SK-N-SH (cell line): ENCODE results near the gene EDN1. TPM values are rescaled to one million over a fixed set of nuclear protein-coding genes. Genes with fewer than 3 reads are reported as not detected.

Source experiments
- CTCF ChIA-PET: fragments of 300-600, 350-600 bp; formaldehyde crosslinking; extraction: SDS; loops from one replicate; lab custom pipeline; 2021; lab: Yijun Ruan, JAX
- POLR2A ChIA-PET: fragments of 350-600 bp; sonication (Branson Sonifier 250); formaldehyde crosslinking; extraction: SDS; loops from one replicate; lab custom pipeline; 2020; ENCODE audit warnings: antibody characterized with exemption, inconsistent platforms; lab: Yijun Ruan, JAX
- DNase-seq: peaks from one replicate; pipeline ENCODE4 v3.0.0; 2012
- H2AFZ ChIP-seq: fragments of 200-600 bp; sonication (generic); 2 replicates; pipeline ENCODE4 v1.8.1; 2016; ENCODE audit warnings: antibody characterized with exemption, mild to moderate bottlenecking, low read depth
- H3F3A ChIP-seq: fragments of 200-600 bp; sonication (generic); replicated peaks from 2 replicates; pipeline ENCODE3; 2016; ENCODE audit warnings: antibody characterized with exemption, mild to moderate bottlenecking; ENCODE audit not compliant: insufficient read depth
- H3K27ac ChIP-seq, 2 experiments: fragments of 200-500 bp in 1 of 2; fragments of 200-600 bp in 1 of 2; sonication (Bioruptor generic) in 1 of 2; sonication (generic), shearing (Covaris generic) in 1 of 2; 2 replicates each; pipeline versions ENCODE4 v1.5.1 to v1.6.1; 2014 to 2016; ENCODE audit warnings: low read depth in 2 of 2, inconsistent platforms in 1 of 2, low read length in 1 of 2, mild to moderate bottlenecking in 1 of 2, mixed read lengths in 1 of 2
- H3K27me3 ChIP-seq: fragments of 200-600 bp; sonication (generic), shearing (Covaris generic); 2 replicates; pipeline ENCODE4 v1.6.1; 2016; ENCODE audit warnings: mixed run types; ENCODE audit not compliant: insufficient read depth
- H3K36me3 ChIP-seq, 2 experiments: fragments of 200-500 bp in 1 of 2; fragments of 200-600 bp in 1 of 2; sonication (Bioruptor generic) in 1 of 2; sonication (generic) in 1 of 2; replicated peaks in 1 of 2; 2 replicates each; pipeline versions ENCODE3 to v1.5.1; 2014 to 2016; ENCODE audit warnings: low read length in 1 of 2, mild to moderate bottlenecking in 1 of 2; ENCODE audit not compliant: insufficient read depth in 2 of 2, control insufficient read depth in 1 of 2
- H3K4me1 ChIP-seq, 2 experiments: fragments of 200-500 bp in 1 of 2; fragments of 200-600 bp in 1 of 2; sonication (Bioruptor generic) in 1 of 2; sonication (generic), shearing (Covaris generic) in 1 of 2; 2 replicates each; pipeline versions ENCODE4 v1.5.1 to v1.6.1; 2014 to 2016; ENCODE audit warnings: low read depth in 1 of 2, low read length in 1 of 2, mixed run types in 1 of 2; ENCODE audit not compliant: insufficient read depth in 2 of 2, control insufficient read depth in 1 of 2
- H3K4me2 ChIP-seq: fragments of 200-600 bp; sonication (generic), shearing (Covaris generic); 2 replicates; pipeline ENCODE4 v1.6.1; 2017; ENCODE audit warnings: mixed run types
- H3K4me3 ChIP-seq, 2 experiments: fragments of 200-500 bp in 1 of 2; fragments of 200-600 bp in 1 of 2; sonication (Bioruptor generic) in 1 of 2; sonication (generic), shearing (Covaris generic) in 1 of 2; 2 replicates each; pipeline versions ENCODE4 v1.5.1 to v1.8.1; 2014 to 2016; ENCODE audit warnings: low read depth in 2 of 2, inconsistent platforms in 1 of 2, low read length in 1 of 2, mild to moderate bottlenecking in 1 of 2, mixed read lengths in 1 of 2, moderate library complexity in 1 of 2
- H3K79me2 ChIP-seq: fragments of 200-600 bp; sonication (generic); 2 replicates; pipeline ENCODE4 v1.8.1; 2017; ENCODE audit warnings: mild to moderate bottlenecking; ENCODE audit not compliant: insufficient read depth
- H3K9ac ChIP-seq: fragments of 200-600 bp; sonication (generic); 2 replicates; pipeline ENCODE4 v1.6.1; 2017; ENCODE audit warnings: mixed run types
- H3K9me2 ChIP-seq: fragments of 200-600 bp; sonication (generic); 2 replicates; pipeline ENCODE4 v1.6.1; 2017; ENCODE audit warnings: mixed run types
- H3K9me3 ChIP-seq: fragments of 200-600 bp; sonication (generic); 2 replicates; pipeline ENCODE4 v1.6.1; 2017; ENCODE audit warnings: mixed run types, mild to moderate bottlenecking, moderate library complexity
- H4K20me1 ChIP-seq: fragments of 200-600 bp; sonication (generic); 2 replicates; pipeline ENCODE4 v1.6.1; 2017; ENCODE audit warnings: mild to moderate bottlenecking, mixed run types; ENCODE audit not compliant: insufficient read depth
- CHD2 ChIP-seq: fragments of 150-350 bp; IDR thresholded peaks from 2 replicates; pipeline ENCODE4 v1.6.1; 2018; ENCODE audit warnings: low read length; ENCODE audit not compliant: partially characterized antibody
- CTCF ChIP-seq: fragments of 200-600 bp; sonication (generic); IDR thresholded peaks from 2 replicates; pipeline ENCODE4 v1.6.1; 2017; ENCODE audit warnings: antibody characterized with exemption, mild to moderate bottlenecking, moderate library complexity
- EP300 ChIP-seq, 2 experiments: IDR thresholded peaks; 2 replicates each; pipeline versions ENCODE4 v1.4.0 to v1.6.1; 2012; ENCODE audit warnings: borderline replicate concordance in 1 of 2, low read depth in 1 of 2, low read length in 1 of 2
- FOXJ3 ChIP-seq: sonication (generic); formaldehyde crosslinking; IDR thresholded peaks from 2 replicates; pipeline ENCODE4 v1.5.1; 2020; ENCODE audit warnings: mild to moderate bottlenecking, missing genetic modification reagents
- FOXM1 ChIP-seq: IDR thresholded peaks from 2 replicates; pipeline ENCODE4 v1.4.0; 2012; ENCODE audit warnings: low read depth, mild to moderate bottlenecking
- IRF3 ChIP-seq: fragments of 150-350 bp; IDR thresholded peaks from 2 replicates; pipeline ENCODE4 v1.6.1; 2016; ENCODE audit warnings: mild to moderate bottlenecking, low read depth, low read length
- POLR2AphosphoS5 ChIP-seq: IDR thresholded peaks from 2 replicates; pipeline ENCODE4 v1.6.1; 2012; ENCODE audit warnings: low read depth, low read length
- RAD21 ChIP-seq: IDR thresholded peaks from 2 replicates; pipeline ENCODE4 v1.6.1; 2012; ENCODE audit warnings: mild to moderate bottlenecking, low read length
- RCOR1 ChIP-seq: fragments of 150-350 bp; IDR thresholded peaks from 2 replicates; pipeline ENCODE4 v1.6.1; 2017; ENCODE audit warnings: antibody characterized with exemption, low read length
- RXRA ChIP-seq: IDR thresholded peaks from 2 replicates; pipeline ENCODE4 v1.4.0; 2012; ENCODE audit warnings: low read depth, mild to moderate bottlenecking, borderline replicate concordance
- SIN3A ChIP-seq: IDR thresholded peaks from 2 replicates; pipeline ENCODE4 v1.6.1; 2012; ENCODE audit warnings: low read depth, mild to moderate bottlenecking, low read length, moderate library complexity, borderline replicate concordance
- SMC3 ChIP-seq: IDR thresholded peaks from 2 replicates; pipeline ENCODE4 v1.6.1; 2012; ENCODE audit warnings: low read depth, low read length, improper control_type of control experiment
- TAF1 ChIP-seq: IDR thresholded peaks from 2 replicates; pipeline ENCODE4 v1.6.1; 2012; ENCODE audit warnings: low read depth, mild to moderate bottlenecking, low read length, moderate library complexity, borderline replicate concordance
- TCF12 ChIP-seq: IDR thresholded peaks from 2 replicates; pipeline ENCODE4 v1.4.0; 2012
- TEAD4 ChIP-seq: IDR thresholded peaks from 2 replicates; pipeline ENCODE4 v1.4.0; 2012; ENCODE audit warnings: mild to moderate bottlenecking, borderline replicate concordance; ENCODE audit not compliant: insufficient read depth
- USF1 ChIP-seq: IDR thresholded peaks from 2 replicates; pipeline ENCODE4 v1.4.0; 2012; ENCODE audit warnings: low read depth, borderline replicate concordance
- YY1 ChIP-seq: IDR thresholded peaks from 2 replicates; pipeline ENCODE4 v1.4.0; 2012; ENCODE audit warnings: low read depth, mild to moderate bottlenecking
- WGBS: methylation state at CpG from one replicate; pipeline ENCODE4 v1.1.6; 2017; ENCODE audit warnings: low lambda C conversion rate; 5-methylcytosine and 5-hydroxymethylcytosine counted together
- polyA plus RNA-seq, 3 experiments: library from polyadenylated mRNA; depleted of rRNA; stranded (reverse); fragments of >200 nt; gene quantifications; 2 replicates each; pipeline ENCODE4 v1.2.3, GENCODE V29; 2012

EDN1 gene
- polyA plus RNA-seq, 1 of the 3 experiments (the other 2 are of a cell fraction), result 1.3 TPM

GRCh38 chr6:12336121-12336971 is 46.2 kb downstream of the EDN1 start:
- no peaks in the 10 kb centered on the region for H3F3A ChIP-seq
- no peaks in the 10 kb centered on the region for H3K79me2 ChIP-seq
- H2AFZ ChIP-seq, result no peak overlapping the region
- no peak for DNase-seq
- no peaks in the 10 kb centered on the region for H3K27me3 ChIP-seq
- no peaks in the 10 kb centered on the region for H3K4me1 ChIP-seq
- H3K27ac ChIP-seq, result no peak overlapping the region
- no peaks in the 10 kb centered on the region for H3K9me3 ChIP-seq
- H3K4me2 ChIP-seq, result no peak overlapping the region
- WGBS, result 86% methylated on average over 5 of the region's 5 CpGs
- TF ChIP-seq RAD21 (no peak), CHD2 (no peak), TAF1 (no peak), CTCF (no peak), TCF12 (no peak), SMC3 (no peak), YY1 (no peak)
- POLR2A ChIA-PET, result no interaction called here
- H4K20me1 ChIP-seq, result no peaks in the 10 kb centered on the region
- CTCF ChIA-PET, result no interaction called here
- no peaks in the 10 kb centered on the region for H3K36me3 ChIP-seq
- no peaks in the 10 kb centered on the region for H3K9me2 ChIP-seq
- no peak overlapping the region for H3K9ac ChIP-seq
- H3K4me3 ChIP-seq, result no peak overlapping the region

GRCh38 chr6:12339022-12339421 is 48.9 kb downstream of the EDN1 start:
- Histone ChIP-seq H3K9me2 (no peaks in the 10 kb centered on the region), H3K4me2 (no peak overlapping the region), H3K79me2 (no peaks in the 10 kb centered on the region), H2AFZ (no peak overlapping the region), H4K20me1 (no peaks in the 10 kb centered on the region), H3F3A (no peaks in the 10 kb centered on the region), H3K36me3 (no peaks in the 10 kb centered on the region), H3K27ac (no peak overlapping the region), H3K4me1 (no peaks in the 10 kb centered on the region), H3K9ac (no peak overlapping the region), H3K27me3 (no peaks in the 10 kb centered on the region), H3K4me3 (no peak overlapping the region), H3K9me3 (no peaks in the 10 kb centered on the region)
- 69% methylated on average over 3 of the region's 3 CpGs for WGBS
- ChIA-PET POLR2A (no interaction called here), CTCF (no interaction called here)
- DNase-seq, result no peak
- no peak for TF ChIP-seq RCOR1
- TF ChIP-seq USF1, result no peak
- TF ChIP-seq POLR2AphosphoS5, result no peak
- no peak for TF ChIP-seq CTCF
- TF ChIP-seq EP300 (IDR thresholded peaks at IDR 0.05; ENCODE audit: borderline replicate concordance in 1 of 2, low read depth in 1 of 2, low read length in 1 of 2), result no peak
- TF ChIP-seq TCF12, result no peak
- TF ChIP-seq TEAD4, result no peak
- no peak for TF ChIP-seq IRF3
- no peak for TF ChIP-seq SIN3A
- TF ChIP-seq FOXM1, result no peak
- TF ChIP-seq RXRA, result no peak
- no peak for TF ChIP-seq YY1
- no peak for TF ChIP-seq FOXJ3 (CRISPR knock-in tag)
